ENCODE results near the gene SPOP.
"Not testable (repeated sequence)": the region's sequence is repeated elsewhere in the genome, so short reads cannot be mapped to it uniquely, and the experiment has no call there.

Gene SPOP

GRCh38 chr17:49646391-49647255 lies 31.3 kb downstream of the SPOP start:
- DNase-seq: no peak

GRCh38 chr17:49646056-49646390 lies 31.9 kb downstream of the SPOP start:
- DNase-seq: not testable (repeated sequence)

GRCh38 chr17:49645654-49646053 lies 32.2 kb downstream of the SPOP start:
- no peak for DNase-seq

- no peak for DNase-seq
Observed at GRCh38 chr17:49640556-49640955, 37.3 kb downstream of the SPOP start.

GRCh38 chr17:49638818-49639217 lies 39.1 kb downstream of the SPOP start:
- DNase-seq: no peak

- no peak for DNase-seq
Observed at GRCh38 chr17:49637739-49638138, 40.2 kb downstream of the SPOP start.

- no peak for DNase-seq
Observed at GRCh38 chr17:49637050-49637449, 40.8 kb downstream of the SPOP start.

- DNase-seq: no peak
Observed at GRCh38 chr17:49635121-49635520, 42.8 kb downstream of the SPOP start.

GRCh38 chr17:49634485-49634860 lies 43.4 kb downstream of the SPOP start:
- no peak for DNase-seq

GRCh38 chr17:49633762-49634484 lies 44.0 kb downstream of the SPOP start:
- no peak for DNase-seq

- peak in 1 of 2 experiments; percentile 22 for DNase-seq
Observed at GRCh38 chr17:49633250-49633649, 44.6 kb downstream of the SPOP start.

- no peak for DNase-seq
Observed at GRCh38 chr17:49632201-49632600, 45.7 kb downstream of the SPOP start.

- no peak for DNase-seq
Observed at GRCh38 chr17:49631496-49631895, 46.4 kb downstream of the SPOP start.

GRCh38 chr17:49630113-49630900 lies 47.6 kb downstream of the SPOP start:
- DNase-seq: no peak

GRCh38 chr17:49629447-49629846 lies 48.5 kb downstream of the SPOP start:
- no peak for DNase-seq

- no peak for DNase-seq
Observed at GRCh38 chr17:49624896-49625295, 53.0 kb downstream of the SPOP start.

GRCh38 chr17:49621946-49622529 lies 55.9 kb downstream of the SPOP start:
- DNase-seq: no peak

GRCh38 chr17:49621420-49621819 lies 56.5 kb downstream of the SPOP start:
- no peak for DNase-seq

- no peak for DNase-seq
Observed at GRCh38 chr17:49618028-49618611, 59.8 kb downstream of the SPOP start.

- no peak for DNase-seq
Observed at GRCh38 chr17:49616601-49617131, 61.2 kb downstream of the SPOP start.

- DNase-seq: no peak
Observed at GRCh38 chr17:49616086-49616485, 61.8 kb downstream of the SPOP start.

- no peak for DNase-seq
Observed at GRCh38 chr17:49613182-49613800, 64.6 kb downstream of the SPOP start.
